Right atrium auricular region (tissue), 2 donors: ENCODE measurements around the gene FAM153A. TPM values are rescaled to one million over a fixed set of nuclear protein-coding genes. Genes with fewer than 3 reads are reported as not detected.
"Not testable (repeated sequence)": the region's sequence is repeated elsewhere in the genome, so short reads cannot be mapped to it uniquely, and the experiment has no call there.

ENCODE experiments used
- DNase-seq: peaks from one replicate; pipeline ENCODE4 v3.0.0-alpha.2; 2019; ENCODE audit warnings: low spot score
- H3K27ac ChIP-seq, 2 donors: fragments of 200-600 bp; sonication (generic); 1 replicate in 1 of 2; 2 replicates in 1 of 2; pipeline ENCODE4 v1.5.1; 2016 to 2019
- H3K27me3 ChIP-seq, 2 donors: fragments of 200-600 bp; sonication (generic); one replicate each; pipeline versions ENCODE4 v1.5.1 to v1.6.0; 2017 to 2019
- H3K36me3 ChIP-seq: fragments of 200-600 bp; sonication (generic); one replicate; pipeline ENCODE4 v1.5.1; 2016
- H3K4me1 ChIP-seq, 2 donors: fragments of 200-600 bp; sonication (generic); one replicate each; pipeline versions ENCODE4 v1.5.1 to v1.6.0; 2017 to 2019
- H3K4me3 ChIP-seq, 2 donors: fragments of 200-600 bp; sonication (generic); 1 replicate in 1 of 2; 2 replicates in 1 of 2; pipeline ENCODE4 v1.5.1; 2017 to 2019; ENCODE audit warnings: mild to moderate bottlenecking in 1 of 2, moderate library complexity in 1 of 2
- H3K9me3 ChIP-seq, 2 donors: fragments of 200-600 bp; sonication (generic); one replicate each; pipeline ENCODE4 v1.5.1; 2019
- total RNA-seq, 2 donors: library from RNA; depleted of rRNA; stranded (reverse); fragments of >200 nt; gene quantifications; one replicate each; pipeline ENCODE4 v1.1.0, GENCODE V29; 2016

The FAM153A gene
- total RNA-seq = 1 to 10 TPM; 1.4 to 1.9 TPM

DNA sequence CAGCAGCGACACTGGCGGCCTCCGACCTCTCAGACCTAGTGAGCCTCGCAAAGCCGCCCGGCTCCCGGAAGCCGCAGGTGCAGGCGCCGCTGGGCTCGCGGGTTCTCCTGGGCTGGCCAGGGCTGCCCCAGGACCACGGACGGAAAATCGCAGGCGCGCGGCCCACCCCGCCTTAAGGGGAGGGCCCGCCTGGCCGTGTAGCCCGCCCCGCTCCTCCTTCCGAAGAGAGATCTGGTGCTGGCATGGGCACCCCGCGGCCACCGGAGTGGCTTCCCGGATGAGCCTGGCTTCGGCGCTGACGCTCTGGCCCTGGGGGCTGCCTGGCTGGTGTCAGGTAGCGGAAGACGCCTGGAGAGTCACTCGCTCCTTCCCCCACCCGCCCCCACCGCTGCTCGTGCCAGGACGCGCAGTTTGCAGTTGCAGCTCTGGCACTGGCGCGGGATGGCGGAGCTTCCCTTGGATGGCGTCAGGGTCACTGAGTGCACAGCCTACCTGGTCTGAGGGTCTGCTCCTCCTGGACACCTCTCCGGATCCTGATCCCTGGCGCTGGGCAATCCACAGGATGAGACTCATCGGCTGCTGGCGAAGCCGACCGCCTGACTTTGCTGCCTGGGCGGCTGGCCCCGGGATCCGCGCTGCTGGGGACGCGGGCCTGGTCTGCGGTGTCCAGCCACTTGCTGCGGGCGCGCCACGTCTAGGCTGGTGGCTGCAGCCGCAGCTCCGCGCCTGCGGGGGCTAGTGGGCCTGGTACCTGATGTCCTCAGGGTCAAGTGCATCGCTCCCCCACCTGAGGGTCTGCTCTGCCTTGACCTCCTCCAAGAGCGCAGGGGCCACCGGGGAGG lies at the start of gene FAM153A:
Gene FAM153A, minus strand, starts transcription at position 108 of the 842 bp plus-strand sequence.
- not testable (repeated sequence) for DNase-seq, H3K36me3 ChIP-seq, H3K27me3 ChIP-seq, H3K4me3 ChIP-seq, H3K9me3 ChIP-seq, H3K4me1 ChIP-seq, H3K27ac ChIP-seq

DNA sequence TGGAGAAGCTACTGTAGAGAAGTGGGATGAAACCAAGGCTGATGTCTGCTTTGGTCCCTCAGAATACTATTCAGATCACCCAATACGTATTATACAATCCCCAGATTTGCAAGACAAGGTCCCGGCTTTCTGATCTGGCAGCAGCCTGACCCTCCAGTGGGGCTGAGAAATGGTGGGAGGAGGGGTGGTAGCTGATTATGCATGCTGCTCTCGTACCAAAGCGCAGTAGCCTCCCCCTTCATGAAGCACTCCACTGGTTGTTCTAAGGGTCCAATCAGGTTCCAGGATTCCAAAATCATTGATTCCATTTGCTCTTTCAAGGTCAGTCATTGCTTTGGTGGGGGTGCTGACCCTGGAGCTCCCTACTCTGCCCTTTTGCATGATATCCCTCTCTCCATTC lies 49.6 kb upstream of the FAM153A start:
- not testable (repeated sequence) for DNase-seq, H3K9me3 ChIP-seq

DNA sequence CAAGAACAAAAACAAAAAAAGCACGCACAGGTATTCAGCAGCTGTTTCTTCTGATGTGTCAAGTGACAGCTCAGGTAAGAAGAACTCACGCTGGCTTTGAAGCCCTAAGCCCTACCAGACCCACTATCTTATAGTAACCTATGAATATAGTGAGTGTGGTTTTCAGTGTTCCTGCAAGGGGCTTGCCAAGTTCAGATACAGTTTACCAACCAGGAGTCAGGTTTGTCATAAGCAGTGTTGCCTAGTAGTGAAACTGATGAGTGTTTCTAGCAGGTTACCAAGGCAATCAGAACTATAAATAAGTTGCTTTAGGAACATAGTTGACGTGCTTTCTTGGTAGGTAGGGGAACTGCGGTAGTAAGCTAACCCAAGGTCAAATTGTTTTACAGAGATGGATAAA lies 43.4 kb upstream of the FAM153A start:
- not testable (repeated sequence) for H3K36me3 ChIP-seq, H3K4me1 ChIP-seq, H3K4me3 ChIP-seq, H3K27me3 ChIP-seq, H3K9me3 ChIP-seq, DNase-seq, H3K27ac ChIP-seq

More for the DNA sequence above, 49.6 kb upstream of the FAM153A start:
- not testable (repeated sequence) for H3K27me3 ChIP-seq, H3K4me1 ChIP-seq, H3K27ac ChIP-seq, H3K36me3 ChIP-seq, H3K4me3 ChIP-seq

DNA sequence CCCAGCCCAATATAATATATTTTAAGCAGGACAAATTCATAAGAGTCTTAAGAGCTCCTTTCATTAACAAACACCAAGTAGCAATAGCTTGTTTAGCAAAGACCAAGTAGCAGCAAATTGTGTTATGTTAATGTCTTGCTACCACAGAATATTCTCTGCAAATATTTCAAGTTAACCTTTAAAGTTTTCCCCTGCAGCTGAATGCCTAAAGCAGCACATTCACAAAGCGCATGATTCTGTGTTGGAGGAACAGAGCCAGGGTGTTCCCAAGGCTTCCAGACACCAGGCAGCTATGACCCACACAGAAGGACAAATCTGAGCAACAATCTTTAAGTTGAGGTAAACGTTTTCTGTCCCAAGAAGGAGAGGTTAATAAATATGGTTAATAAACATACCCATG lies 42.1 kb upstream of the FAM153A start:
- not testable (repeated sequence) for H3K36me3 ChIP-seq, H3K9me3 ChIP-seq, DNase-seq, H3K27ac ChIP-seq, H3K27me3 ChIP-seq, H3K4me1 ChIP-seq, H3K4me3 ChIP-seq

DNA sequence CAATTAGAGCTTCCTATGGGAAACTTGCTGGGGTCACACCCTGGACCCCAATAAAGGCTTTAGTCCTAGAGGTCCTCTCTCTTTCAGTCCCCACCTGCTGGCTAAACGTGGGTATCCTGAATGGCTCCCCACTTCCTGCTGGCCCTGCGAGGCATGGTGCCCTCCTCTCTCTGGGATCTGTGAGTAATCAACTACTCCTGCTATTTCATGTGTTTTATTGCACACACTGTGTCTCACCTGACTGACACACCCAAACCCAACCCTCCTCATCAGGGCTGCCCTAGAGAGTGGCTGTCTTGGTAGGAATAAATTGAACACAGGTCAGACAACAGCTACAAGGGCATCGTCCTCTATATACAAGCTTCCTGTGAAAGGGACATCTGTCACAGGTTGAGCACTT lies 39.8 kb upstream of the FAM153A start:
- H3K4me3 ChIP-seq, H3K9me3 ChIP-seq, DNase-seq, H3K36me3 ChIP-seq, H3K4me1 ChIP-seq, H3K27ac ChIP-seq, H3K27me3 ChIP-seq: not testable (repeated sequence)

DNA sequence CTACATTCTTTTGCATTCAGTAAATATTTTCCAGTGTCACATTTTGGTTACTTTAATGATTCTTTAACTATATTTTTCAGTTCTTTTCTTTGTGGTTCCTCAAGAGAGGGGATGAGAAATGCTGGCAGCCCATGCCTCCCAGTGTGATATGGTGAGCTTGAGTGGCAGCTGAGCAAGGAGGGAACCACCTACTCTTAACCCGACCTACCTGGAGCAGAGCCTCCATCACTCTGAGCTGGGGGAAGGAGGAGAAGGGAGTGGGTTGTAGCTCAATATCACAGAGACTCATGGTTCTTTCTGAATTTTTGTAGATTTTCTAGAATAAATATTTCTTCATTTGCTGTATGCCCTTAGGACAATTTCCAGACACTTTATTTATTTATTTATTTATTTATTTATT lies 37.0 kb upstream of the FAM153A start:
- not testable (repeated sequence) for H3K27ac ChIP-seq, DNase-seq

DNA sequence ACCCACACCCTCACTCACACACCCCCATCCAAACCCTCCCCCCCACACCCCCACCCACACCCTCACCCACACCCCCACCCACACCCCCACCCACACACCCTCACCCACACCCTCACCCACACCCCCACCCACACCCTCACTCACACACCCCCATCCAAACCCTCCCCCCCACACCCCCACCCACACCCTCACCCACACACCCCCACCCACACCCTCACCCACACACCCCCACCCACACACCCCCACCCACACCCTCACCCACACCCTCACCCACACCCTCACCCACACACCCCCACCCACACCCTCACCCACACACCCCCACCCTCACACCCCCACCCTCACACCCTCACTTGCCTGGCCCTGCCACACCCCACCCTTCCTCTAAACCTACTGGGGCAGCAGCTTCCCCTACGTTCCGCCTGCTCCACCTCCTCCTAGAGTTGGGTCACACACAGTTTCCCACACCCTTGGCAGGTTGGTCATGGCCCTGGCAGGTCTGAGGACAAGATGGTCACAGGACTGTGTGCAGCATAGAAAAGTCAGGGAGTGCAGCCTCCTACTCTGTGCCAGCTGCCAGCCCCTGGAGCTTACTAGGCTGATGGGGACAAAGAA lies 30.2 kb upstream of the FAM153A start:
- not testable (repeated sequence) for H3K27ac ChIP-seq, H3K4me3 ChIP-seq, H3K4me1 ChIP-seq, H3K36me3 ChIP-seq, H3K9me3 ChIP-seq, H3K27me3 ChIP-seq, DNase-seq

More for the DNA sequence above, 37.0 kb upstream of the FAM153A start:
- not testable (repeated sequence) for H3K4me1 ChIP-seq, H3K27me3 ChIP-seq, H3K4me3 ChIP-seq, H3K36me3 ChIP-seq, H3K9me3 ChIP-seq

DNA sequence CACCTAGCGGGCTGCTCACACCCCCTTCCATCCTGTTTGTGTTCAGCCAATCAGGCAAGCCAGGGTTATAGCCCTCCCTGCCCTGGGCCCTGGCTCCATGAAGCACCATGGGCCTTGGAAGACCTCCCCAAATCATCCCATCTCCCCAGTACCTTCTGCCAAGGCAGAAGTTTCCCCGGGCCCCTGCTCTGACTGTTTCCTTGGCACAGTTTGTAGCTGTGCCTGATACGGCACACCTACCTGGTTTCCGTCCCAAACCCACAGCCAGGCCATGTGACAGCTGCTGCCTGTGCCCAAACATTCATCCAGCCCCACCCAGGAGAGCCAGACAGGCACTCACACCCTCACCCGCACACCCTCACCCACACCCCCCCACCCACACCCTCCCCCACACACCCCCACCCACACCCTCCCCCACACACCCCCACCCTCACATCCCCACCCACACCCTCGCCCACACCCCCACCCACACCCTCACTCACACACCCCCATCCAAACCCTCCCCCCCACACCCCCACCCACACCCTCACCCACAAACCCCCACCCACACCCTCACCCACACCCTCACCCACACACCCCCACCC lies 29.6 kb upstream of the FAM153A start:
- not testable (repeated sequence) for H3K27me3 ChIP-seq, H3K27ac ChIP-seq, H3K36me3 ChIP-seq, H3K4me1 ChIP-seq, H3K9me3 ChIP-seq, DNase-seq, H3K4me3 ChIP-seq

DNA sequence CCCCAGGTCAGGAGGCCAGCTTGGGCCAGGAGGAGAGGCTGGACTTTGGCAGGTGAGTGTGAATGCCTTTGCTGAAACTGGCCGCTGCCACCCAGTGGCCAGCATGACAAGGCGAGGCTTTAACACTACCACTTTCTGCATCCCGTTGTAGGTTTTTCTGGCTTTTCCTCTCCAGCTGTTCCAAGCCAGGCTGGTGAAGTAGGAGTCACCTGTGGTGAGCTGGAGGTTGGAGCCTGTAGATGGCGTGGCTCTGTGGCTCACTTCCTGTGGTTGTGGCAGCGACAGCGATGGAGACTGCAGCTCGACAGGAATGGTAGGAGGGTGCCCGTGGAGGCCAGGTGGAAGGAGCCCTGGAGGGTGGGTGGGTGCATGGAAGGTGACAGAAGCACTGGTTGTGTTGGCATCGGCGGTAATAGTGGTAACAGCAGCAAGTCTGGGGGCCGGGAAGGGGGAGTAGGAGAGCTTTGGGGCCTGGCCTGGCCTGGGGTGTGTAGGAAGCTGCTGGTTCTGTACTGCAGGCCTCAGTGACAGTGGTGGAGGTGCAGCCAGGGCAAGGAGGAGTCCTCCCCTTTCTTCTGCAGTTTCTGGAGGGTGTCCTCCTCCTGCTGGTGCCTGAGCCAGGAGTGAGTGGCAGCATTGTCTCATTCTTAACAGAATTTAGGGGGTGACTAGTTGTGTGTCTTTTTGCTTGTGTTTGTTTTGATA lies 26.7 kb upstream of the FAM153A start:
- DNase-seq, H3K27me3 ChIP-seq: not testable (repeated sequence)

DNA sequence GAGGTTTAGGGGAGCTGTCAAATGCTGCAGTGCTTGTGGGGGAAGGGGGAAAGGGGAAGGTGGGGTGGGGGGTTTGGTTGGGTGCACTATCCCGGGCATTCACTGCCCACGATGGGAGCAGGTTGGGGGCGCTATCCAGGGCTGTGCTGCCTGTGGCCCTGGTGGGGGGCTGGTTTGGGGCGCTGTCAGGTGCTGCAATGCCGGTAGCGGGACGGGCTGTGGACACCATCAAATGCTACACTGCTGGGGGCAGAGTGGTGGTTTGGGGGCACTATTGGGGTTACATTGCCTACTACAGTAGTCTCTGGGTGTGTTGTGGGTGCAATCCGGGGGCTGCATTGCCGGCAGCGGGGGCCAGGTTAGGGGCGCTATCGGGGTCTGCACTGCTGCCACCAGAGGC lies 25.7 kb upstream of the FAM153A start:
- not testable (repeated sequence) for H3K36me3 ChIP-seq, H3K4me1 ChIP-seq, H3K9me3 ChIP-seq, H3K4me3 ChIP-seq, DNase-seq, H3K27me3 ChIP-seq, H3K27ac ChIP-seq

More for the DNA sequence above, 26.7 kb upstream of the FAM153A start:
- H3K4me3 ChIP-seq, H3K9me3 ChIP-seq, H3K36me3 ChIP-seq, H3K27ac ChIP-seq, H3K4me1 ChIP-seq: not testable (repeated sequence)

DNA sequence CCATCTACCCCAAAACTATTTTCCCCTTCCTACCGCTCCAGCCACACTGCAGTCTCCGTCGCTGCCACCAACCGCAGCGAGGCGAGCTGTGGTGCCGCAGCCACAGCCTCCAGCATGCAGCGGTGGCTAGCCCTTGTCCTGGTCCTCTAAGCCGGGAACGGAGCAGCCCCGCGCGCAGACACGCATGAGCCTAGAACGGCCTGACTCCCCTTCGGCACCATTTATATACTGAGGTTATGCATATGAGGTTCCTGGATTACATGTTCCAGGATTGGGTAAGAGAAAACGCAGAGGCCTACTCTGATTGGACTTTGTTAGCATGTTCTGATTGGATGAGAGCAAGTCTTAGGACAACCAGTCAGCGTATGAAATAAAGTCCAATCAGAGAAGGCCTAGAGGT lies 24.6 kb upstream of the FAM153A start:
- H3K27ac ChIP-seq, DNase-seq, H3K4me1 ChIP-seq, H3K27me3 ChIP-seq, H3K36me3 ChIP-seq, H3K9me3 ChIP-seq, H3K4me3 ChIP-seq: not testable (repeated sequence)

DNA sequence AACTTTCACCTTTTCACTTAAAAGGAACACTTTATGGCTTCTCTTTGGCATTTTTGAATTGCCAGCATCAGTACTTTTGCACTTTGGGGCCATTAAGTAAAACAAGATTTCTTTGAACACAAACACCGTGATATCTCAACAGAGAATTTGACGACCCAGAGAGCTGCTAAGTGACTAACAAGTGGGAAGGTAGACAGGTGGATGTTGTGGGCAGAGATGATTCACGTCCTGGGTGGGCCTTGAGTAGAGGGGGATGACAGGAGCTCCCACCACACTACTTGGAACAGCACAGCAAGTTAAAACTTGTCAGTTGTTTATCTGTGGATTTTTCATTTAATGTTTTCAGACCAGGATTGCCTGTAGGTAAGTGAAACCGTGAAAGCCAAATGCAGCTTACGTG lies 18.7 kb upstream of the FAM153A start:
- H3K27me3 ChIP-seq, H3K4me1 ChIP-seq, H3K27ac ChIP-seq, H3K36me3 ChIP-seq, H3K4me3 ChIP-seq, DNase-seq, H3K9me3 ChIP-seq: not testable (repeated sequence)

DNA sequence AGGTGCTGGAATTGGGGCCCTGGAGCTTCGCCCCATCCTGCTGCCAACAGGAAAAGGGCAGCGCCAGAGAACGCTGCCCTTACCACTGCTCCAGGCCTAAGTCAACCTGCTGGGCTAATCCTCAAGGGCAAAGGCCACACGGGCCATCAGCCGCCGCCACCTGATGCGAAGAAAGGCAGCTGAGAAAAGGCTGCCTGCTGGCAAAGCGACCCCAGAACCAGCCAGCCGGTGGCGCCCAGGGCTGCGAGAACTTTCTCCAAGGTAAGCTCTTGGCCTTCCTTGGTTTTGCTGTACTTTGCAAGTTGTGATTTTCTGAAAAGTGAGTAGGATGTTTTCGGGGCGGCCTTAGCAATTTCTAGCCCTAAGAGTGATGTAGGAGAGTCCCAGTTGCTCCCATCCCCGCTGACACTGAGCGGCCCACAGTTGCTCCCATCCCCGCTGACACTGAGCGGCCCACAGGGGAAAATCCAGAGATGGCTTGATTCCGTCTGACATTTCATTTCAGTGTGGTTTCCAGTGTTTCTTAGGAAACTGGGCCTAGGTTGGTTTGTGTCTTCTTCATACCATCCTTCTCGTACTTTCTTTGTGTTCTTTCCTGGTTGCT lies 15.6 kb upstream of the FAM153A start:
- not testable (repeated sequence) for H3K27ac ChIP-seq, H3K4me1 ChIP-seq, H3K27me3 ChIP-seq, H3K9me3 ChIP-seq, H3K36me3 ChIP-seq, H3K4me3 ChIP-seq, DNase-seq

DNA sequence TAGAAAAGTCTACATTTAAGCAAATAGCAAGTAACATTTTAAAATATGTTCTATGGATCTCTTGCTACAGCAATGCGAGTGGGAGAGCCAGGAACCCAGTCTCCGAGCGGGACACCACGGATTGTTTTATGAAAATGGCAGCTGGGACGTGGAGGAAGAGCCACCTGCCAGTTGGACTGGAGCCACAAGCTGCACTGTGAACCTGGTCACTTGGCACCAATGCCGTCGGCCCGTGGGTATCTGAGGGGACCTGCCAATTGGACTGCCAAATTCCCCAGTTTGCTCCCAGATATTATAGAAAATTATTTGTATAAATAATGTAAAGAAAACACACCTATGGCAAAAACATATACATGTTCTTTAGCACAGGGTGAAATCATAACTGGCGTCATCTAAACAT lies 10.6 kb upstream of the FAM153A start:
- H3K27ac ChIP-seq, H3K36me3 ChIP-seq, H3K9me3 ChIP-seq, H3K4me1 ChIP-seq, H3K4me3 ChIP-seq, H3K27me3 ChIP-seq, DNase-seq: not testable (repeated sequence)
